HCT116 (cell line): ENCODE data around the gene KPNA1. TPM values are rescaled to one million over a fixed set of nuclear protein-coding genes. Genes with fewer than 3 reads are reported as not detected.

Experiments
- ATAC-seq: fragments of 200-7000 bp; cut with Tn5 transposase; 2 replicates; pipeline ENCODE4 v1.9.1; 2020; ENCODE audit warnings: mild to moderate bottlenecking, moderate library complexity
- BruUV-seq: library from RNA; stranded (reverse); fragments of 400-500 nt; replicated peaks from 2 replicates; lab custom pipeline; 2021; lab: Mats Ljungman, UMichigan
- CTCF ChIA-PET: fragments of 300-600 bp; sonication (Branson Sonifier 250); formaldehyde crosslinking; loops from one replicate; lab custom pipeline; 2021; ENCODE audit warnings: antibody characterized with exemption; lab: Charles Lee
- POLR2A ChIA-PET: fragments of 300-600, 350-600 bp; sonication (Branson Sonifier 250); formaldehyde crosslinking; loops from one replicate; lab custom pipeline; 2021; ENCODE audit warnings: antibody characterized with exemption; lab: Charles Lee
- RAD21 ChIA-PET, 2 experiments: fragments of 300-600 bp; sonication (Branson Sonifier 250); formaldehyde crosslinking; loops; one replicate each; lab custom pipeline; 2023; ENCODE audit warnings: low total read pairs in 2 of 2; ENCODE audit not compliant: uncharacterized antibody in 2 of 2, unreplicated experiment in 2 of 2, low non-redundant PET in 1 of 2; lab: Charles Lee
- DNase-seq: peaks from one replicate; pipeline ENCODE4 v3.0.0-alpha.2; 2010; ENCODE audit warnings: low read depth, low spot score
- H2AFZ ChIP-seq: fragments of 200-600 bp; shearing (Covaris generic), sonication (generic); 2 replicates; pipeline ENCODE4 v1.6.1; 2017; ENCODE audit warnings: low read depth, mixed run types, mixed read lengths, antibody characterized with exemption, low read length; ENCODE audit not compliant: poor library complexity, severe bottlenecking
- H3K27ac ChIP-seq: 2 replicates; pipeline ENCODE4 v1.5.1; 2012; ENCODE audit warnings: low read depth, low read length
- H3K27me3 ChIP-seq: fragments of 200-600 bp; sonication (generic); 2 replicates; pipeline ENCODE4 v1.6.1; 2016; ENCODE audit warnings: mixed run types, low read length, mixed read lengths; ENCODE audit not compliant: insufficient read depth
- H3K36me3 ChIP-seq, 2 experiments: fragments of 200-500 bp in 1 of 2; fragments of 200-600 bp in 1 of 2; sonication (Bioruptor generic) in 1 of 2; sonication (generic) in 1 of 2; 2 replicates each; pipeline versions ENCODE4 v1.5.1 to v1.6.1; 2014 to 2016; ENCODE audit warnings: low read length in 2 of 2, inconsistent platforms in 1 of 2, mixed read lengths in 1 of 2, mixed run types in 1 of 2; ENCODE audit not compliant: insufficient read depth in 2 of 2, control insufficient read depth in 1 of 2
- H3K4me1 ChIP-seq, 2 experiments: fragments of 200-600 bp in 1 of 2; sonication (generic) in 1 of 2; 2 replicates each; pipeline versions ENCODE4 v1.5.1 to v1.6.1; 2012 to 2017; ENCODE audit warnings: low read length in 2 of 2, inconsistent platforms in 1 of 2, mild to moderate bottlenecking in 1 of 2, mixed read lengths in 1 of 2, mixed run types in 1 of 2, moderate library complexity in 1 of 2; ENCODE audit not compliant: insufficient read depth in 2 of 2, control insufficient read depth in 1 of 2
- H3K4me2 ChIP-seq: fragments of 200-600 bp; sonication (generic); 2 replicates; pipeline ENCODE4 v1.6.1; 2017; ENCODE audit warnings: mixed run types, low read length, mixed read lengths
- H3K4me3 ChIP-seq, 2 experiments: fragments of 200-600 bp in 1 of 2; sonication (generic) in 1 of 2; replicated peaks in 1 of 2; 2 replicates each; pipeline ENCODE4 v1.5.1; 2011 to 2016; ENCODE audit warnings: low read length in 2 of 2, control low read depth in 1 of 2, low read depth in 1 of 2, mild to moderate bottlenecking in 1 of 2, mixed read lengths in 1 of 2, mixed run types in 1 of 2
- H3K79me2 ChIP-seq: fragments of 200-600 bp; sonication (generic); 2 replicates; pipeline ENCODE4 v1.6.1; 2017; ENCODE audit warnings: mild to moderate bottlenecking, mixed run types, low read length, moderate library complexity, mixed read lengths; ENCODE audit not compliant: insufficient read depth
- H3K9ac ChIP-seq: fragments of 200-600 bp; sonication (generic); 2 replicates; pipeline ENCODE4 v1.6.1; 2016; ENCODE audit warnings: low read length, mixed read lengths
- H3K9me2 ChIP-seq: fragments of 200-600 bp; sonication (generic), shearing (Covaris generic); 2 replicates; pipeline ENCODE4 v1.6.1; 2017; ENCODE audit warnings: mixed run types, mild to moderate bottlenecking, moderate library complexity; ENCODE audit not compliant: insufficient read depth
- H3K9me3 ChIP-seq, 2 experiments: fragments of 200-500 bp in 1 of 2; fragments of 200-600 bp in 1 of 2; sonication (Bioruptor generic) in 1 of 2; sonication (generic) in 1 of 2; 2 replicates each; pipeline ENCODE4 v1.6.1; 2014 to 2017; ENCODE audit warnings: low read length in 2 of 2, mixed read lengths in 2 of 2, inconsistent platforms in 1 of 2, low read depth in 1 of 2, mild to moderate bottlenecking in 1 of 2, mixed run types in 1 of 2, moderate library complexity in 1 of 2; ENCODE audit not compliant: control insufficient read depth in 1 of 2, insufficient read depth in 1 of 2
- H4K20me1 ChIP-seq: fragments of 200-600 bp; sonication (generic), shearing (Covaris generic); 2 replicates; pipeline ENCODE4 v1.6.1; 2017; ENCODE audit warnings: mixed run types, mild to moderate bottlenecking, moderate library complexity; ENCODE audit not compliant: insufficient read depth
- CEBPB ChIP-seq: IDR thresholded peaks from 2 replicates; pipeline ENCODE4 v1.6.1; 2012; ENCODE audit warnings: low read depth
- CTCF ChIP-seq, 3 experiments: fragments of 200-600 bp in 1 of 3; sonication (generic) in 1 of 3; IDR thresholded peaks in 2 of 3; conservative IDR thresholded peaks in 1 of 3; 2 replicates each; pipeline ENCODE4 v1.5.1; 2012 to 2017; ENCODE audit warnings: low read depth in 2 of 3, low read length in 2 of 3, antibody characterized with exemption in 1 of 3, borderline replicate concordance in 1 of 3, control low read depth in 1 of 3, mild to moderate bottlenecking in 1 of 3, mixed read lengths in 1 of 3, mixed run types in 1 of 3, moderate library complexity in 1 of 3; ENCODE audit not compliant: insufficient read depth in 1 of 3
- ELF1 ChIP-seq: IDR thresholded peaks from 2 replicates; pipeline ENCODE4 v1.6.1; 2012; ENCODE audit warnings: low read depth, borderline replicate concordance
- EZH2 ChIP-seq: fragments of 200-600 bp; sonication (generic); IDR thresholded peaks from 2 replicates; pipeline ENCODE4 v1.6.1; 2017; ENCODE audit warnings: antibody characterized with exemption, mixed run types
- JUND ChIP-seq: IDR thresholded peaks from 2 replicates; pipeline ENCODE4 v1.6.1; 2012
- TCF7L2 ChIP-seq: IDR thresholded peaks from 2 replicates; pipeline ENCODE4 v1.7.0; 2011; ENCODE audit warnings: borderline replicate concordance, inconsistent platforms; ENCODE audit not compliant: insufficient read depth, insufficient read length; ENCODE audit errors: extremely low read depth
- ZBTB33 ChIP-seq: IDR thresholded peaks from 2 replicates; pipeline ENCODE4 v1.6.1; 2011; ENCODE audit warnings: mild to moderate bottlenecking, low read length, moderate library complexity; ENCODE audit not compliant: insufficient replicate concordance; ENCODE audit errors: extremely low read depth
- intact Hi-C: fragments of 100-400 bp; cut with micrococcal nuclease; formaldehyde crosslinking; loops from 2 replicates; pipeline ENCODE4 v1.10.0; 2022
- total RNA-seq: library from RNA; stranded (reverse); gene quantifications from one replicate; pipeline ENCODE4 v1.2.1, GENCODE V29; 2021; ENCODE audit not compliant: unreplicated experiment

The KPNA1 gene
- total RNA-seq, 1 experiment from 2014 or later, result 73.4 TPM

GRCh38 chr3:122397201-122397600 is 117.5 kb downstream of the KPNA1 start:
- POLR2A ChIA-PET, result no interaction called here
- Histone ChIP-seq H3K4me3 (no peak overlapping the region), H3K9me3 (no peaks in the 10 kb centered on the region), H3K36me3 (peaks cover 0 to 12% of the 10 kb centered on the region in 2 experiments; a peak in 3 of 4 replicates), H3K4me2 (no peak overlapping the region), H4K20me1 (no peaks in the 10 kb centered on the region; the same call in 1 of the 2 replicates), H3K9ac (no peak overlapping the region), H3K27ac (no peak overlapping the region), H2AFZ (no peak overlapping the region), H3K4me1 (peaks cover 0 to 4% of the 10 kb centered on the region in 2 experiments; a peak in 1 of 4 replicates), H3K9me2 (no peaks in the 10 kb centered on the region), H3K79me2 (peaks cover 32% of the 10 kb centered on the region), H3K27me3 (no peaks in the 10 kb centered on the region)
- RAD21 ChIA-PET, result no interaction called here
- no TSS peak for BruUV-seq
- no peak for TF ChIP-seq CEBPB
- TF ChIP-seq ZBTB33, result no peak
- TF ChIP-seq TCF7L2, result no peak
- TF ChIP-seq CTCF (IDR thresholded peaks at IDR 0.05 in 2 of 3, conservative IDR thresholded peaks at IDR 0.05 in 1 of 3; ENCODE audit: borderline replicate concordance in 1 of 3, insufficient read depth in 1 of 3, low read depth in 2 of 3, low read length in 2 of 3), result no peak
- TF ChIP-seq JUND, result no peak
- TF ChIP-seq ELF1, result no peak
- no peak for TF ChIP-seq EZH2
- DNase-seq (no peak), ATAC-seq (no peak)
- intact Hi-C loops, result loop anchor here (5.0 kb wide), 1 partner anchor 860 kb away; no protein-coding TSS in a partner anchor
- CTCF ChIA-PET, result no interaction called here
